RWPE2 (cell line): ENCODE measurements around the gene MFSD6L.
A peak's percentile ranks its signal among the peaks of the same experiment; 100 is the strongest.

ENCODE experiments used
- ATAC-seq: fragments of 200-7000 bp; cut with Tn5 transposase; 3 replicates; pipeline ENCODE4 v1.9.1; 2021; ENCODE audit warnings: low read depth
- DNase-seq: peaks from one replicate; pipeline ENCODE4 v3.0.0-alpha.2; 2020; ENCODE audit warnings: low spot score
- H3K27ac ChIP-seq: fragments of 450-650 bp; 2 replicates; pipeline ENCODE4 v1.5.1; 2017; ENCODE audit warnings: mild to moderate bottlenecking; ENCODE audit not compliant: poor library complexity, severe bottlenecking
- H3K27me3 ChIP-seq: fragments of 250-450 bp; sonication (Bioruptor Pico); 2 replicates; pipeline ENCODE4 v1.5.1; 2021; ENCODE audit warnings: mild to moderate bottlenecking, moderate library complexity; ENCODE audit not compliant: insufficient read depth, poor library complexity, severe bottlenecking
- H3K36me3 ChIP-seq: fragments of 250-450 bp; sonication (Bioruptor Pico); 2 replicates; pipeline ENCODE4 v1.5.1; 2020; ENCODE audit warnings: low read depth, mild to moderate bottlenecking, moderate library complexity
- H3K4me1 ChIP-seq: fragments of 250-450 bp; sonication (Bioruptor Pico); 2 replicates; pipeline ENCODE4 v1.5.1; 2021; ENCODE audit warnings: mild to moderate bottlenecking, moderate library complexity; ENCODE audit not compliant: insufficient read depth, poor library complexity, severe bottlenecking
- H3K4me3 ChIP-seq: fragments of 250-450 bp; sonication (Bioruptor Pico); 2 replicates; pipeline ENCODE4 v1.5.1; 2021; ENCODE audit warnings: mild to moderate bottlenecking, moderate library complexity; ENCODE audit not compliant: severe bottlenecking
- H3K9me3 ChIP-seq: fragments of 250-450 bp; sonication (Bioruptor Pico); 2 replicates; pipeline ENCODE4 v1.5.1; 2021; ENCODE audit warnings: mild to moderate bottlenecking, moderate library complexity; ENCODE audit not compliant: severe bottlenecking
- CTCF ChIP-seq: fragments of 450-650 bp; IDR thresholded peaks from one replicate; pipeline ENCODE4 v1.5.1; 2017; ENCODE audit warnings: mild to moderate bottlenecking, moderate library complexity; ENCODE audit not compliant: poor library complexity, severe bottlenecking

Gene MFSD6L

DNA sequence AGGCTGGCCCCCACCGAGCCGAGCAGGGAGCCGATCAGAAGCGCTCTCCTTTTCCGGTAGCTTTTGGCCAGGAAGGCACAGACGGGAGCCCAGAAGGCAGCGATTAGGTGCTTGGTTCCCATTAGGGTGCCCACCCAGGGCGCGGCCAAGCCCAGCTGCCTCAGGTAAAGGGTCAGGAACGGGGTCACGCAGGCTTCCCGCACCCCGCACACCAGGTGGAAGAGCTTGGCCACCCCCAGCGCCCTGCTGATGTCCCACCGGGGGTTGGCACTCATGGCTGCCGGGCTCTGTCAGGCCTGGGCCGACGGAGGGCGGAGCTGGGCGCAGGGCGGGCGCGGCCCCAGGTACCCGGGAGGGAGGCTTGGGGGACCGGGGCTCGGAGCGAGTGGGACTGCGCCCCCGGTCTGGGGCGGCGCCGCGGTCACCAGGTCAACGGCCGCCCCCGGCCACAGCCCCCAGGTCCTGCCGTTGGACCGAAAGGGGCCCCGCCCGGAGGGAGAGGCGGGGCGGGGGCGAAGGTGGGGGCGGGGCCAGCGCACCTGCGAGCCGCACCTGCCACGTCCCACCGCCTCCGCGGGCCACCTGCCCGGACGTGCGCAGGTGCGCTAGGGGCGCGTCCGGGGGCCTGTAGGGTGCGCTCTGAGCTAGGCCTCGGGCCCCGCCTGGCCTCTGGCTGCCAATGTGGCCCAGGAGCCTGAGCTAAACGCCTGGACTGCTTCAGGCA, at the start of gene MFSD6L:
Gene MFSD6L, minus strand, starts transcription at position 520 of the 724 bp plus-strand sequence. Its CDS starts 245 bp downstream, at position 275.
- no peak for DNase-seq
- H3K27me3 ChIP-seq, result no peaks in the 10 kb centered on the region
- H3K4me3 ChIP-seq, result no peak within 1 kb of the TSS
- no peaks in the 10 kb centered on the region for H3K4me1 ChIP-seq
- H3K9me3 ChIP-seq, result no peaks in the 10 kb centered on the region
- ATAC-seq, result peak; percentile 73
- no peaks in the 10 kb centered on the region for H3K36me3 ChIP-seq
- TF ChIP-seq CTCF, result peak; percentile 19
- no peak within 1 kb of the TSS for H3K27ac ChIP-seq

- ATAC-seq, result no peak
- DNase-seq, result no peak
- Histone ChIP-seq H3K4me3 (no peak overlapping the region), H3K27me3 (no peaks in the 10 kb centered on the region), H3K27ac (no peak overlapping the region), H3K4me1 (no peaks in the 10 kb centered on the region), H3K36me3 (no peaks in the 10 kb centered on the region), H3K9me3 (no peaks in the 10 kb centered on the region)
- TF ChIP-seq CTCF, result no peak
These were observed 48.7 kb upstream of the MFSD6L start for GRCh38 chr17:8847891-8848290.

GRCh38 chr17:8846768-8847211, 47.6 kb upstream of the MFSD6L start:
- no peak overlapping the region for H3K27ac ChIP-seq
- H3K27me3 ChIP-seq, result no peaks in the 10 kb centered on the region
- no peak for TF ChIP-seq CTCF
- no peak overlapping the region for H3K4me3 ChIP-seq
- no peaks in the 10 kb centered on the region for H3K9me3 ChIP-seq
- peak; percentile 75 for ATAC-seq
- no peaks in the 10 kb centered on the region for H3K4me1 ChIP-seq
- H3K36me3 ChIP-seq, result no peaks in the 10 kb centered on the region
- no peak for DNase-seq

GRCh38 chr17:8844229-8845218, 45.4 kb upstream of the MFSD6L start:
- no peak overlapping the region for H3K27ac ChIP-seq
- no peaks in the 10 kb centered on the region for H3K9me3 ChIP-seq
- no peak for DNase-seq
- H3K4me1 ChIP-seq, result no peaks in the 10 kb centered on the region
- no peak for TF ChIP-seq CTCF
- ATAC-seq, result peak; percentile 73
- H3K27me3 ChIP-seq, result no peaks in the 10 kb centered on the region
- H3K36me3 ChIP-seq, result no peaks in the 10 kb centered on the region
- no peak overlapping the region for H3K4me3 ChIP-seq
